ENCODE data around the gene SETX.

DNA sequence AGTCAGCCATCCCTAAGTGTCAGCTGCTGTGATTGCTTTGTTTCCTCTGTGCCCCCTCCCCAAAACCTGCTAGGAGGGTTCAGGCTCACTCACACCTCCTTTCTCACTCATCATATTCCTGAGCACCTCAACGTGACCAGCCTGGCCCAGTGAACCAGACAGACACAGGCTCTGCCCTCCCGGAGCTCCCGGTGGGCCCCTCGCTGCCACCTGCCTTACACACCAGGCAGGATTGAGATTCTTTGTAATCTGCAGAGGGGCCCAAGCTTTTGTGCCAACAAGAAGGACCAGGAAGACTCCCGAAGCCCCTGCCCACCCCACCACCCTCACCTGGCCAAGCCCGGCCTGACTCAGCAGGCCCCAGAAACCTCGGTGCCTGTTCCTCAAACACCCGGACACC lies 105.1 kb downstream of the SETX start:
- TF ChIP-seq GATA2 (IDR thresholded peaks at IDR 0.05; ENCODE audit: low read depth, low read length) = no peak
- TF ChIP-seq GATA3 (IDR thresholded peaks at IDR 0.05; ENCODE audit: low read depth, low read length) = no peak
